NCI-H1694 (cell line): ENCODE measurements around the gene ANXA7.

Experiments used
- DNase-seq: peaks from one replicate; lab custom pipeline; 2025; lab: John Stamatoyannopoulos, UW

ANXA7 gene

DNA sequence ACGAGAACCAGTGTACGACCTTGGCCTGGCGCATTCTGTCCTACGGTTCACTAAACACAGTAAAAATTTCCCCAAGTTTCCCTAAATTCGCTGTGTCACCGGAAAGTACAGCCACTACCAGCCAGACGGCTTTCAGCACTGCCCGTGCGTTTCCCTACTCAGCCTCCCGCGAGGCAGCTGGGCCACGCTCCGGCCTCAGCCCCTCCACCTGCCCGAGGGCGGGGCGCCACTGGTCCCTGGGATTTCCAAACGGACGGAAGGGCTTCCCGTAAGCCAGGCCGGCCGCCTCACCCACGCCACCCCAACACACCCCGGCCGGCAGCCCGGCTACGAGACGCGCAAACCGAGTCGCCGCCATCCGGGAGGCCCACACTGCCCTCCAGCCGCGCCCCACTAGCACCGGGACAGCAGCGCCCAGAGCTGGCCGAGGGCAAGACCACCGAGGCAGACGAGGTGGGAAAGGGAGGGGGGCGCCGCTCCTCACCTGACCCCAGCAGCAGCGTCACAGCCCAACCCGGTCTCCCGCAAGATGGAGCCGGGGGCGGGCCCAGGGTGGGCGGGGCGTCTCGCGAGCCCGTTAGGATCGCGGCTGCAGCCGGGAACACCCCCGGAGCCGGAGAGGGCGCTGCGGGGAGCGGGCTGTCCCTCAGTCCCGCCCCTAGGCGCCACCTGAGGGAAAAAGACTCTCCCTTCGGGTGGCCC, at the start of gene ANXA7:
Gene ANXA7, minus strand, starts transcription at position 531 of the 702 bp plus-strand sequence. CDS start 13,202 bp downstream, outside the sequence.
- peak; percentile 54 for DNase-seq

- DNase-seq, result no peak
These were observed 47.0 kb upstream of the ANXA7 start for GRCh38 chr10:73460897-73461296.

- DNase-seq, result no peak
These were observed 45.9 kb upstream of the ANXA7 start for GRCh38 chr10:73459683-73460314.

DNA sequence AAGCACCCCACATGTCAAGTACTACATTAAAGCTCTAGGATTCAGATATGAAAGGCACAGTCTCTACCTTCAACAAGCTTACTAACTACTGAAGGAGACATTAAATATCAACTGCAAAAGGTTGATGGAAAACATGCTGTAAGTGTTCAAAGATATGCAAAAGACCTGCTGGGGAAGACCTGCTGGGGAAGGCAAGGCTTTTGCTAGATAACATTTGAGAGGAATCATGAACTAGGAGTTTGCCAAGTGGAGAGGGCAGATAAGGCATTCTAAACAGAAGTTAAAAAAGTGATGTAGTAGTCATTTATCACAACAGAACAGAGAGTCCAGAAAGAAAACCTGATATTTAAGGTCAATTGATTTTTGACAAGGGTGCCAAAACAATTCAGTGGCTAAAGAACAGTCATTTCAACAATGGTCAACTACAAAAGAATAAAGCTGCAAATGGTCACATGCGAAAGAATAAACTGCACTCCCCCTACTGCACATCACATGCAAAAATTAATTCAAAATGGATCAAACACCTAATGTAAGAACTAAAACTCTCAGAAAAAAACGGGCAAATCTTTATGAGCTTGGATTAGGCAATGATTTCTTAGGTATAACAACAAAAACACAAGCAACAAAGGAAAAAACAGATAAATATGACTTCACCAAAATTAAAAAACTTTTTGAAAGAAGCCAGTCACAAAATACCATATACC, 42.5 kb upstream of the ANXA7 start:
- no peak for DNase-seq

GRCh38 chr10:73449113-73449512, 35.3 kb upstream of the ANXA7 start:
- no peak for DNase-seq

DNA sequence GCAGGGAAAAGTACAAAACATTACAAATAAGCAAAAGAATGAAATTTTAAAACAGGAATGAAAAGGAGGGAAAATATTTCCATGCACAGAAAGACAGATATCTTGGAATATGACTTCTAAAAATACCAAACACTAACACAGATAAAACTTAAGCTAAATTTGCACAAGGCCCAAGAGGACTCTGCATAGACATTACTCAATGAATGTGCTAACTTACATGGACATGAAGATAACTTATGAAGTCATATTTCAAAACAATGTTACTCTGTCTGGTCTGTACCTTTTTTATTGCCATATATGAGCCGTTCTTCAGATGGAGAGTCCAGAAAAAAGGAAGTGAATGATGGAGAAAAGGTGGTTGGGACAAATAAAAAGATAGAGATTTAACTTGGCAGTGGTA, 34.5 kb upstream of the ANXA7 start:
- no peak for DNase-seq

- no peak for DNase-seq
These were observed 33.1 kb upstream of the ANXA7 start for GRCh38 chr10:73446926-73447325.

- DNase-seq, result no peak
These were observed 30.6 kb upstream of the ANXA7 start for GRCh38 chr10:73444457-73444856.

DNA sequence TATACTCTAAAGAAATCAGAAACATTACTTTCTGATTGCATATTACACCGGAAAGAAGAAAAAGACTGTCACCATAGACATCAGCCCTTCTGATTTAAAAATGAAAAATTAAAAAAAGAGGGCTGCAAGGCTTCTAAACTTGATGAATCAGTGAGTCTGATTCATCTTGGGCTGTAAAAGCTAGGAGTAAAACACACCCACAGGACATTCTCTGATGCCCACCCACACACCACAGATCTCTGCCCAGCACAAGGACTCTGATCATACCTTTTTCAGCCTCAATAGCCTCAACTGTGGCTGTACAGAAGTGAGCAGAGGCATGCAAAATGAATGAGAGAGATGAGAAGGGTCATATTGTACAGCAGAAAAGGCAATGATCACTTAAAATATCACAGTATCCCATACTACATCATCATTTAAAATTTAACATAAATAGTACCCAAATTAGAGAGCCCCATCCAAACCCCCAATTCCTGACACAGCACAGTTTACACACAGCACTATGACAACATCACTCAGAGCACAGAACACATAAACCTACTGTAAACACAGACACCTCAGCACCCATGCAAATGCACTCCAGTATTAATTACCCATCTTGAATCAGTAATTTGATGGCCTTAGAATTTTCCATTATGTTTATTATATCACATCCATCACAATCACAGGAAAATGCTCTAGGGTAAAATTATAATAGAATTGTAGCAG, 25.9 kb upstream of the ANXA7 start:
- DNase-seq, result no peak

GRCh38 chr10:73439055-73439454, 25.2 kb upstream of the ANXA7 start:
- DNase-seq, result no peak

- DNase-seq, result no peak
These were observed 19.6 kb upstream of the ANXA7 start, which contains the start of gene MSS51 for GRCh38 chr10:73433538-73433867. Gene MSS51, minus strand, starts transcription at chr10:73433561. Its CDS starts 5,277 bp downstream, at chr10:73428284.

GRCh38 chr10:73432646-73433537, 19.0 kb upstream of the ANXA7 start:
- no peak for DNase-seq

- DNase-seq, result no peak
These were observed 12.5 kb upstream of the ANXA7 start for GRCh38 chr10:73426318-73426717.

- no peak for DNase-seq
These were observed 10.6 kb upstream of the ANXA7 start for GRCh38 chr10:73424478-73424877.

DNA sequence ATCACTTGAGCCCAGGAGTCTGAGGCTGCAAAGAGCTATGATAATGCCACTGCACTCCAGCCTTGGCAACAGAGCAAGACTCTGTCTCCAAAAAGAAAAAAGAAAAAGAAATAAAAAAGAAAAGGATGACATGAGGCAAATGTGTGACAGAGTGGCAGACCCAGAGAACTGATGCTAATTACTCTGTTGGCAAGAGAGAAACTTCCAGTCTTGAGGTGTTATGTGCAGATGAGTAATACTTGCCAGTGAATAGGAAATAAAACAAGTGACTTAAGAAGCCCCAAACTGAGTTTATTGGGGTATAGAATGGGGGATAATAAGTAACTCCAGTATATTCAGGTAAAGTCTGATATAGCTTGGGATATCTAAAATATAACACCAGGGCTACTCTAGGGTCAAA, 9.5 kb upstream of the ANXA7 start:
- no peak for DNase-seq

GRCh38 chr10:73416571-73416970, 2.7 kb upstream of the ANXA7 start:
- no peak for DNase-seq

GRCh38 chr10:73414230-73414945, 530 bp upstream of the ANXA7 start:
- DNase-seq, result no peak

DNA sequence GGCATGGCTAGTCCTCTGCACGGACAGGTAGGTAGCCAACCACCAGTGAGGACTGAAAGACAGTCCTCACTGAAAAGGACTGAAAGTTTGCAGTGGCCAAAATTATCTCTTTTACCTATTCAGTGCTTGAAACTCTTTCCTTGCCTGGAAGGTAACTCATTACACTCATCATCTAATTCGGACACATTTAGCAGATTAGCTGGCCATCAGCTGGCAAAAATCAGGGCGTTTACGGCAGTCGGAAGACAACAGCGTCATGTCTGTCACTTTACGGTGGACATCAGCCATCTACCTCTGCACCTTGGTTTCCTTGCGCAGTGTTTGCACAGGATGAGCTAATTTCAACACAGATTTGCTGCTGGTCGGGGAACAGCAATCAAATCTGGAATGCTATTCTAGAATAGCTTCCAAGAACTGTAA, 740 bp downstream of the ANXA7 start:
- no peak for DNase-seq

GRCh38 chr10:73410897-73411296, 3.0 kb downstream of the ANXA7 start:
- DNase-seq, result no peak

- no peak for DNase-seq
These were observed 4.8 kb downstream of the ANXA7 start for GRCh38 chr10:73408978-73409521.

DNA sequence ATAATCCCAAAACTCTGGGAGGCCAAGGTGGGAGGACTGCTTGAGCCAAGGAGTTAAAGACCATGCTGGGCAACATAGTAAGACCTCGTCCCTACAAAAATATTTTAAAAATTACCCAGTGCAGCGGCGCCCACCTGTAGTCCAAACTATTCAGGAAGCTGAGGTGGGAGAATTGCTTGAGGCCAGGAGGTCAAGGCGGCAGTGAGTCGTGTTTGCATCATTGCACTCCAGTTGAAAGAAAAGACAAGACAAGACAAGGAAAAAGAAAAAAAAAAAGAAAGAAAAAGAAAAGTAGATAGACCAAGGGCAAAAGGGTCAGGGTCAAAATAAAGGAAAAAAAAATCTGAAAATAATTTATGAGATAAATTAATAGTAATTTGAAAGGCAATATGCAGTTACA, 5.8 kb downstream of the ANXA7 start:
- DNase-seq, result no peak
